CD4-positive, alpha-beta T cell treated with Interleukin-4 for 4 hours (primary cell): Measurements from ENCODE around the gene TEX48.

Experiments used
- DNase-seq: peaks from one replicate; pipeline ENCODE4 v3.0.0-alpha.2; 2020

TEX48 gene

DNA sequence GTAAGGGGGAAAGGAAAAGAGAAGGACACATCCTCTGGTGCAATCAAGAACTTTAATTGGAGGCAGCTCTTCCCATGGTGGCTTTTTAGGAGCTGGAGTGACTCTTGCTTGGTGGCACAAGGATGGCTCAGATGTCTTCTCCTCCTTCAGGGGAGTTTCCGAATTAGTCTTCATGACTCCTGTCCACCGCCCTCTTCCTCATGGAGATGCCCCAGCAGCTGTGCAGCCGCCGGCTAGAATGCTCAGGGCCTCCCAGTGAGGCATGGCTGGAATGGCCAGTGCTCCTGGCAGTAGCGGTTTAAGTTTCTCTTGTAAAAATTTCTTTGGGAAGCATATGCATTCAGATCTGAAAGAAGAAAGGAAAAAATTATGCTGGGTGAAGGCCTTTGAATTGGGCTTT lies 15.6 kb downstream of the TEX48 start:
- DNase-seq, result no peak

- no peak for DNase-seq
Measured at GRCh38 chr9:114664181-114664580, 17.8 kb downstream of the TEX48 start.

DNA sequence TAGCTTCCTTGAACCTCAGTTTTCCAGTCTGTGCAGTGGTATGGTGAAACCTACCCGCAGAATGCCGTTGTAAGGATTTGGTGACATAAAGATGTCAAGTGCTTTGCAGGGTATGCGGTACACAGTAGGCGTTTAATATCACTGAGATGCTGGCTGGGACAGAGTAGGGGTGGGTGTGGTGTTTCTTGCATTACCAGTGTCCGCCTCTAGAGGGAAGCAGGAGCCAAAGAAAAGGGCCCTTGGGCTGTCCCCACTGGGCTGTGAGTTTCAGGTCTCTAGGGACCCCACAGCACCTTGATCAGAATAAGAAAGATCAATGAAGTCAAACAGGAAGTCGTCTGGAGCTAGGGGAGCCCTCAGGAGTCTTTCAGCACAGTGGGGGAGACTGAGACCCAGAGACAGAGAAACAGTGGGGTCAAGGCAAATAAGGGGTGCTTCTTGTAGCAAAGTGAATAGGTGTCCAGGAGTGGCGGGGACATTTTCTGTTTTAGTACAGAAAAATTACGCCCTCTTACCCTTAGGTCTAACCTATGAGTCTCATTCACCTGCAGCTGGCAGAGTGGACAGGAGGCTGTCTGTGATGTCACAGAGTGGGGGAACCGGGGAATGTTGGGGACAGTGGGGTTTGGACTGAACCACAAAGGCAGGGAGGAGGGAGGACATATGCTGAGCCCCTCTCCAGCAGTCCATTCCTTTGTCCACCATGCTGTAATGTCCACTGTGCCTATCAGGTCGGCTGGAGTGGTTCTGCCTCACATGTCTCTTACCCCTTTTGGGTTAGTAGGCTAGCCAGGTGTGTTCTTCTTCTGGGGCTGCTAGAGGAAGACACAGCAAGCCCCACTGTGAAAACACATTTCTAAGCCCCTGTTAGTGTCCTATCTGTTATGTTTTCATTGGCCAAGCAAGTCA lies 19.7 kb downstream of the TEX48 start:
- peak; percentile 59 for DNase-seq

- DNase-seq, result no peak
Measured at GRCh38 chr9:114657705-114658104, 24.3 kb downstream of the TEX48 start, which contains the start of gene TEX53. Gene TEX53 (minus strand): TSS chr9:114657805. CDS start chr9:114657774, 31 bp downstream.

GRCh38 chr9:114656301-114656700 lies 25.7 kb downstream of the TEX48 start:
- no peak for DNase-seq

DNA sequence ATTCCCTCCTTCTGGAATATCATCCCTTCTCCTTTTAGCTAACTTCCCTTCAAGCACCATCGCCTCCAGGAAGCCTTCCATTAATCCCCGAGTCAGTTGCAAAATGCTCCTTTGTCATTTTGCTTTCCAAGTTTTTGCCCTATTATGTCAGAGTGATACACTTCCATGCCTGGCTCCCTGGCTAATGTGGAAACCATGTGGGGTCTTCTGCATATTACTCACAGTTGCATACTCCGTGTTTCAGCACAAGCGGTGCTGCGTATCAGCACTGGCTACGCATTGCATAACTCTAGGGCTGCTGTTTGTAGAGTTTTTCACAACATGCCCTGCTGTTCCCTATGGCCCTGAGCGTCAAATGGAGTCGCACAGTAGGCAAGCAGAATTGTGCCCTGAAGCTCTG lies 26.3 kb downstream of the TEX48 start:
- no peak for DNase-seq

DNA sequence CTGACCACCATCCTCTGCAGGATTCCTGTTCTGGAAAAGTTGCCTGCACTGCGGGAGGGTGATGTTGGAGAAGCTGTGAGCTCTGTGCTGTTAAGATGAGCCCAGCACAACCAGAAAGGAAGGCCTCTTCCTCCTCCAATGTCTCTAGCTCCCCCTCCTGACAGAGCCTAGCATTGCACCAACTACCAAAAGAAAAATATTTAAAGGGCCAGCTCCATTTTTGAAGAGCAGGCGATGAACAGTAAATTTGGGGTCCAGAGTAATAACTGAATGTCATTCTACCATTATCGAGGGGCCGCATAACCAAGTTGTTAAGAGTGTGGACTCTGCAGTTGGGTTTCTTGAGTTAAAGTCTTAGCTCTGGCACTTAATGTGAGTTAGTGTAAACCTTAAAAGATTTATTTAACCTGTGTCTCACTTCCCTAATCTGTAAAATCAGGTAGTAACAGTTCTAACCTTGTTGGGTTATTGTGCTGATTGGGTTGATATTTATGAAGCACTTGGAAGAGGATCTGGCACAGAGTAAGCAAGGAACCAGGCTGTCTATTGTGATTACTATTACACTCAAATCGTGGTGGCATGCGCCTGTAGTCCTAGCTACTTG lies 28.3 kb downstream of the TEX48 start:
- peak; percentile 81 for DNase-seq

GRCh38 chr9:114652776-114653555 lies 29.0 kb downstream of the TEX48 start:
- DNase-seq, result no peak

- DNase-seq, result no peak
Measured at GRCh38 chr9:114643896-114644295, 38.1 kb downstream of the TEX48 start.

GRCh38 chr9:114643001-114643400 lies 39.0 kb downstream of the TEX48 start:
- no peak for DNase-seq

- DNase-seq, result no peak
Measured at GRCh38 chr9:114641967-114642366, 40.0 kb downstream of the TEX48 start.

DNA sequence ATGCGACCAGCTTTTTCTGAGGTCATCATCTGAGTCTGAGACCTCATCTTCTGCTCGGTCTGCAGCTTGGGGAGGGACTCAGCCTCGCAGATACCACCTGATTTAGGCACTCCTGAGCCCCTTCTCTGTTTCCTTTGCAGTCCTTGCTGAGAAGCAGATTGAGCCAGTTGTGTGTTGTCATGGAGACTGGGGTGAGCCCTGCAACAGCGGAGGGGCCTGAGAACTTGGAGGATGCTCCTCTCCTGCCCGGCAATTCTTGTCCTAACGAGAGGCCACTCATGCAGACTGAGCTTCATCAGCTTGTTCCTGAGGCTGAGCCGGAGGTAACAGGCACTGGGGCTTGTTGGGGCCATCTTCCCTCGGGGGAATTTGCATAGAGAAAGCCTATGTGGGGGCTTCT lies 43.6 kb downstream of the TEX48 start:
- no peak for DNase-seq

GRCh38 chr9:114634387-114634786 lies 47.6 kb downstream of the TEX48 start:
- no peak for DNase-seq

- no peak for DNase-seq
Measured at GRCh38 chr9:114633438-114634089, 48.4 kb downstream of the TEX48 start.

DNA sequence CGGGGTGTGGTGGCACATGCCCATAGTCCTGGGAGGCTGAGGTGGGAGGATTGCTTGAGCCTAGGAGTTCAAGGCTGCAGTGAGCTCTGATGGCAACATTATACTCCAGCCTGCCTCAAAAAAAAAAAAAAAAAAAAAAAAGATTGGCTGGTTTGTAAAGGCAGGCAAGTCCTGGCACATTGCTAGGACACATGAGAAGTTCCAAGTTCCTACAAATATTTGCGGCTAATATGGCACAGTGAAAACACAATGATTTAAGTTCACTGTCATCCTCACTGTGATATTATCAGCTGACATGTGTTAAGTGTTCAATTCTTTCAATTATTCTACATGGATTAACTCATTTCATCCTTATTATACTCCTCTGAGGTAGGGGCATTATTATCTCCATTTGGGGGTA lies 50.8 kb downstream of the TEX48 start:
- DNase-seq, result no peak

- DNase-seq, result no peak
Measured at GRCh38 chr9:114629563-114630090, 52.4 kb downstream of the TEX48 start.

DNA sequence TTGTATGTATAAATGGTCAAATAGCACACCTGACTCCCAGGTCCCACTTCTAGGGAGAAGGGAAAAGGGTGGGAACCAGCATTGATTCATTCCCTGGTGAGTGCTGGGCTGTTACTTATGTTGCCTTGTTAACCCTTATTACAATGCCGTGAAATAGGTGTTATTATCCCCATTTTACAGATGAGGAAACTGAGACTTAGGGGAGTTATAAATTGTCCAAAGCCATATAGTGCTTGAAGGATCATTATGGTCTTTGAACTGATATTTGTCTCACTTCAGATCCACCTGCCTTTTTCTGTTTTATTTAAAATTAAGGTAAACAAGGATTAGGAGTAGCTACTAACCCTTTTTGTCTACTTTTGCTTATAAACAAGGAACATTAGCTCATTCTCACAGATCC lies 54.4 kb downstream of the TEX48 start:
- no peak for DNase-seq

DNA sequence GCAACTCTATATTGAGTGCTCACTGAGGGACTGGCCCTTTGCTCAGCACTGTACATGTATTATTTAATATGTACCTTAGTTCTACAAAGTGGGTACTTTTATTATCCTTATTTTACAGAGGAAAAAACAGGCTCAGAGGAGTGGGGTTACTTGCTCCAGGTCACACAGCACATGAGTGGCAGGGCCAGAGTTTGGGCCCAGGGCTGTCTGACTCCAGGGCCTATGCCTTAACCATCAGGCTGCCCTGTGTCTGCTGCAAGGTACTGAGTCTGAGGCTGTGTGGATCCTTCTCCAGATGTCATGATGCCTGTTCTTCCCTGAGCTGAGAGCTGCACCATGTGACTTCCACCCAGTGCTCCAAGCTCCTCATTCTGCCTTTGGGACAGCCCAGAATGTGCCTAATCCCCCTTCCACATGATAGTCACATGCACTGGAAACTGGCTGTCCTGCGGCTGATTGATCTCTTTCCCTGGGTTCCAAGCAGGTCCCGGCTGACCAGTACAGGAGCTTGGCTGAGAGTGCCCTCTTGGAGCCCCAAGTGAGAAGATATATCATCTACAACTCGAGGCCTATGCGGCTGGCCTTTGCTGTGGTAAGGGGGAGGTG lies 55.5 kb downstream of the TEX48 start:
- no peak for DNase-seq

DNA sequence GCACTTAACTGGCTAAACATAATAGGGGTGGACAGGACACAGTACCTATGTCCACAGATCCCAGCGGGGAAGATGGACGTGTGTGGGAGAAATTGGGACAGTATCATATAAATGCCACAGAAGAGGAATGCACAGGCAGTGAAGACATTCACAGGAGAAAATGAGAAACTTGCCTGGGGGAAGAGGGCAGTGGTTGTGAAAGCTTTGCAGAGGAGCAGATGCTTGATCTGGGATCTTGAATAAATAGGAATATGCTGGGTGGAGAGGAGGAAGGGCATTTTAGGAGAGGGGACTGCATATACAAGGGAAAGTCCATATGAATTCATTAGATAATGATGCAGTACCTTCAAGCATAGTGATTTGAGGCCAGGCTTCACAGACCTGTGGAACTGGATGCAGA lies 57.3 kb downstream of the TEX48 start:
- no peak for DNase-seq

DNA sequence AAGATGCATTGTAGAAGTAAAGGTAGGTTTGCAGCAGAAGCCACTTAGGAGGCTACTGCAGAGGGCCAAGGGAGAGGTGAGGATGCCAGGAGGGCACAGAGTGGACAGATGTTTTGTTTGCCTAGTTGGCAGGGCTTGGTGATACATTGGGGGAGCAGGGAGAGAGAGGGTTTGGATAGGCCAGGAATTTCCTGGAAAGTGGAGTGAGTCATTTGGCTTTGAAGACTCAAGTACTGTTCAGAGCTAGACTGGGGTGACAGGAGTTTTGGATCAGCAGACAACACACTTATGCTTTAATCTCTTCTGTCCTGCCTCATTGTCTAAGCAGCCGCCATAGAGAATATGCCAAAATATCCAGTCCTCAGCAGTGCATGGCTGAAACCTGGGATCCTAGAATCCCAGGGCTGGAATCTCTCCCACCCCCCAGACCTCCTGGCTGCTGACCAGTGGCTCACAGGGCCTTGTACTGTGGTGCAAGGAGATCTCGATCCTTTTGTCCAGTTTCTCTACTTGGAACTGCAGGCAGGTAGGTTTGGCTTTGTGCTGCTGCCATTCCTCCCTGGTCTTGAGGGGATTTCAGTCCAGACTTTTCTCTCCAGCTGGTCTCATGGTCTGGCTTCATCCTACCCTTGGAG lies 59.9 kb downstream of the TEX48 start:
- DNase-seq, result no peak

DNA sequence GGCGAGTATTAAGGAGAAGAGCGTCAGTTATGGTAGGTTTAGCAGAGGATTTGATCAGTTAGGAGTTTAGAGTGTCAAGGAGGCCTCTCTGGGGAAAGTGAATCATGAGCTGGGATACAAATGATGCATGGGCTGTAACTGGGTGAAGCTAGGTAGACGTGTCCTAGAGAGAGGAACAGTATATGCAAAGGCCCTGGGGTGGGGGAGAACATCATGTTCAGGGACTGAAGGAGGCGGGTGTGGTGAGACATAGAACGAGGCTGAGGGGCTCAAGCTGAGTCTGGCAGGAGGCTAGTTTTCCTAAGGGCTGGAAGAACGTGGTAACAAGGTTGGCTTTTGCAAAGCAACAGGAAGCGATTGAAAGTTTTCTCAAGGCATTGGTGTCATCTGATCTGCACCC lies 60.4 kb downstream of the TEX48 start:
- no peak for DNase-seq
